ENCODE results near the gene PKP4.

DNA sequence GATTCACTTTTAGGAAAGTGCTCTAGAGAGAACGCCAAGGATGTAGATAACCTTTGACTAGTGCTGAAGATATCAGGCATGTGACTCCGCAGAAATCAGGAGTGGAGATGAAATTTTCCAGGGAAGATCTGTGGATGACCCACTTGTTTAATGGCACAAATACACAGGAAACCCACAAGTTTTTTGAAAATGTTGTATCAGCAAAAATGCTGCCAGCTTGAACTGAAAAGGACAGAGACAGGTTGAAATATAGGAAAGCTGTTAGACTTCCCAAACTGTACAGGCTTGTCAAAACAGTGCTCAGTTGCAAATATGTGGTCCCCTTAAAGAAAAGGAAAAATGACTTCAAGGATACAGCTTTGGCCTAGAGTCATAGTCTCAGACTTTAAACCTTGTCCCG lies 96.5 kb downstream of the PKP4 start:
- TF ChIP-seq CEBPB (IDR thresholded peaks at IDR 0.05; ENCODE audit: low read depth) (no peak), EZH2 (IDR thresholded peaks at IDR 0.05) (no peak)
- TF ChIP-seq, protein P1, sequence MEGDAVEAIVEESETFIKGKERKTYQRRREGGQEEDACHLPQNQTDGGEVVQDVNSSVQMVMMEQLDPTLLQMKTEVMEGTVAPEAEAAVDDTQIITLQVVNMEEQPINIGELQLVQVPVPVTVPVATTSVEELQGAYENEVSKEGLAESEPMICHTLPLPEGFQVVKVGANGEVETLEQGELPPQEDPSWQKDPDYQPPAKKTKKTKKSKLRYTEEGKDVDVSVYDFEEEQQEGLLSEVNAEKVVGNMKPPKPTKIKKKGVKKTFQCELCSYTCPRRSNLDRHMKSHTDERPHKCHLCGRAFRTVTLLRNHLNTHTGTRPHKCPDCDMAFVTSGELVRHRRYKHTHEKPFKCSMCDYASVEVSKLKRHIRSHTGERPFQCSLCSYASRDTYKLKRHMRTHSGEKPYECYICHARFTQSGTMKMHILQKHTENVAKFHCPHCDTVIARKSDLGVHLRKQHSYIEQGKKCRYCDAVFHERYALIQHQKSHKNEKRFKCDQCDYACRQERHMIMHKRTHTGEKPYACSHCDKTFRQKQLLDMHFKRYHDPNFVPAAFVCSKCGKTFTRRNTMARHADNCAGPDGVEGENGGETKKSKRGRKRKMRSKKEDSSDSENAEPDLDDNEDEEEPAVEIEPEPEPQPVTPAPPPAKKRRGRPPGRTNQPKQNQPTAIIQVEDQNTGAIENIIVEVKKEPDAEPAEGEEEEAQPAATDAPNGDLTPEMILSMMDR (IDR thresholded peaks at IDR 0.05 in 2 of 3, conservative IDR thresholded peaks at IDR 0.05 in 1 of 3; ENCODE audit: borderline replicate concordance in 1 of 3, insufficient read depth in 1 of 3, low read depth in 2 of 3, low read length in 2 of 3) = no peak

All from HCT116 (cell line).